Muscle of back (tissue), 11 donors: ENCODE data around the gene COL4A3. TPM values are rescaled to one million over a fixed set of nuclear protein-coding genes. Genes with fewer than 3 reads are reported as not detected.
"Not testable (repeated sequence)": the region's sequence is repeated elsewhere in the genome, so short reads cannot be mapped to it uniquely, and the experiment has no call there.

Source experiments
- DNase-seq, 3 donors: peaks; one replicate each; pipeline versions ENCODE4 v3.0.0 to v3.0.0-alpha.2; 2013
- polyA plus RNA-seq, 10 donors: library from polyadenylated mRNA; unstranded; fragments of 120-200 nt; gene quantifications; one replicate each; pipeline ENCODE4 v1.2.1, GENCODE V29; 2013; ENCODE audit not compliant: insufficient read length in 10 of 10

The COL4A3 gene
- polyA plus RNA-seq, 10 donors: 0.03 to 0.30 (median 0.11) TPM; not detected in 1

GRCh38 chr2:227154986-227155774 is 9.2 kb upstream of the COL4A3 start:
- DNase-seq: peak in 1 of 3 donors; percentile 65

GRCh38 chr2:227160164-227160563 is 4.3 kb upstream of the COL4A3 start:
- no peak for DNase-seq

- DNase-seq: no peak
Observed at GRCh38 chr2:227161947-227162346, 2.5 kb upstream of the COL4A3 start.

GRCh38 chr2:227163485-227163997 is 883 bp upstream of the COL4A3 start:
- no peak for DNase-seq

- DNase-seq: no peak
Observed at GRCh38 chr2:227164763-227165291, 403 bp downstream of the COL4A3 start.

- DNase-seq: not testable (repeated sequence)
Observed at GRCh38 chr2:227171779-227172178, 7.4 kb downstream of the COL4A3 start.

- no peak for DNase-seq
Observed at GRCh38 chr2:227177592-227178336, 13.3 kb downstream of the COL4A3 start.

- DNase-seq: no peak
Observed at GRCh38 chr2:227179988-227180685, 15.7 kb downstream of the COL4A3 start.

- no peak for DNase-seq
Observed at GRCh38 chr2:227180770-227181169, 16.3 kb downstream of the COL4A3 start.

- no peak for DNase-seq
Observed at GRCh38 chr2:227182765-227183164, 18.3 kb downstream of the COL4A3 start.

- DNase-seq: no peak
Observed at GRCh38 chr2:227183657-227184367, 19.4 kb downstream of the COL4A3 start.

GRCh38 chr2:227185615-227186232 is 21.3 kb downstream of the COL4A3 start:
- no peak for DNase-seq

- no peak for DNase-seq
Observed at GRCh38 chr2:227186751-227187150, 22.3 kb downstream of the COL4A3 start.

- peak in 2 of 3 donors; percentile 4 to 8 for DNase-seq
Observed at GRCh38 chr2:227188292-227188691, 23.9 kb downstream of the COL4A3 start.

GRCh38 chr2:227191367-227191766 is 26.9 kb downstream of the COL4A3 start:
- peak in 1 of 3 donors; percentile 17 for DNase-seq

- DNase-seq: no peak
Observed at GRCh38 chr2:227192491-227192890, 28.1 kb downstream of the COL4A3 start.

- no peak for DNase-seq
Observed at GRCh38 chr2:227194219-227194618, 29.8 kb downstream of the COL4A3 start.

GRCh38 chr2:227198866-227199265 is 34.4 kb downstream of the COL4A3 start:
- DNase-seq: no peak

- no peak for DNase-seq
Observed at GRCh38 chr2:227201771-227202170, 37.3 kb downstream of the COL4A3 start.

- DNase-seq: no peak
Observed at GRCh38 chr2:227204452-227204851, 40.0 kb downstream of the COL4A3 start.

GRCh38 chr2:227205701-227206100 is 41.3 kb downstream of the COL4A3 start:
- no peak for DNase-seq
